ENCODE data around the gene PCDHB14. TPM values are rescaled to one million over a fixed set of nuclear protein-coding genes. Genes with fewer than 3 reads are reported as not detected.
"Not testable (repeated sequence)": the region's sequence is repeated elsewhere in the genome, so short reads cannot be mapped to it uniquely, and the experiment has no call there.

The PCDHB14 gene
- 16.5 TPM for total RNA-seq (ENCODE audit: unreplicated experiment)
- long read RNA-seq, full-length matches to known transcripts = 3 of 3 reads
- long read RNA-seq, partial matches to known transcripts = 0 of 3 reads
- long read RNA-seq, other reads (novel, unspliced or antisense) = 0 of 3 reads

GRCh38 chr5:141223112-141223783, at the start of gene PCDHB14:
Gene PCDHB14 (plus strand): TSS chr5:141223343. CDS start chr5:141223506, 163 bp downstream.
- TF ChIP-seq CTCF (IDR thresholded peaks at IDR 0.05; ENCODE audit: partially characterized antibody, unreplicated experiment) = peak; percentile 17
- H3K27ac Mint-ChIP-seq (ENCODE audit: unreplicated experiment) = peak within 1 kb of the TSS; percentile 77
- H3K4me3 Mint-ChIP-seq (ENCODE audit: unreplicated experiment) = peak within 1 kb of the TSS; percentile 76
- peaks cover 13% of the 10 kb centered on the region for H3K9me3 Mint-ChIP-seq (ENCODE audit: unreplicated experiment)
- DNase-seq = no peak
- H3K27me3 Mint-ChIP-seq (ENCODE audit: unreplicated experiment) = no peaks in the 10 kb centered on the region
- peaks cover 35% of the 10 kb centered on the region for H3K36me3 Mint-ChIP-seq (ENCODE audit: unreplicated experiment)
- H3K4me1 Mint-ChIP-seq (ENCODE audit: low read depth, unreplicated experiment) = peaks cover 2% of the 10 kb centered on the region

- Mint-ChIP-seq H3K36me3 (ENCODE audit: unreplicated experiment) (peaks cover 19% of the 10 kb centered on the region), H3K9me3 (ENCODE audit: unreplicated experiment) (peaks cover 14% of the 10 kb centered on the region)
- not testable (repeated sequence) for H3K4me3 Mint-ChIP-seq (ENCODE audit: unreplicated experiment); H3K27me3 Mint-ChIP-seq (ENCODE audit: unreplicated experiment); H3K27ac Mint-ChIP-seq (ENCODE audit: unreplicated experiment); H3K4me1 Mint-ChIP-seq (ENCODE audit: low read depth, unreplicated experiment)
- DNase-seq = peak; percentile 27
These were observed 48.6 kb upstream of the PCDHB14 start for GRCh38 chr5:141174291-141175104.

DNA sequence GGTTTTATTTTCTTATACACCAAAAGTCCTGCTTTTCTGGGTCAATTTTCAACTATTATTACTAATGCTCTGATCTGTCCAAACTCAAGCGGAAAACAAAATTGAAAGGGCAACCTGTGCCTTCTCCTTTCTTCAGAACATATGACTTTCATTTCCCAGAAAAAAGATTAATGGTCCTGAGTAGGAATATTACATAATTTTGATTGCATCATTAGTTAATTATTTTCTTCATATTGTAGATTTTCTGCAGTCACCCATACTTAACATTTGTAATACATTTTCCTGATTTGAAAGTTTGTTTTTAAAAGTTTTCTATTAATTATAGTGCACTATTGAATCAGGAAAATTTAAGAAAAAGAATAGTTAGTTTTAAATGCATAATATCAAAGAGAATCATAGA, 47.2 kb upstream of the PCDHB14 start:
- TF ChIP-seq CTCF (IDR thresholded peaks at IDR 0.05; ENCODE audit: partially characterized antibody, unreplicated experiment) = no peak
- peaks cover 14% of the 10 kb centered on the region for H3K9me3 Mint-ChIP-seq (ENCODE audit: unreplicated experiment)

DNA sequence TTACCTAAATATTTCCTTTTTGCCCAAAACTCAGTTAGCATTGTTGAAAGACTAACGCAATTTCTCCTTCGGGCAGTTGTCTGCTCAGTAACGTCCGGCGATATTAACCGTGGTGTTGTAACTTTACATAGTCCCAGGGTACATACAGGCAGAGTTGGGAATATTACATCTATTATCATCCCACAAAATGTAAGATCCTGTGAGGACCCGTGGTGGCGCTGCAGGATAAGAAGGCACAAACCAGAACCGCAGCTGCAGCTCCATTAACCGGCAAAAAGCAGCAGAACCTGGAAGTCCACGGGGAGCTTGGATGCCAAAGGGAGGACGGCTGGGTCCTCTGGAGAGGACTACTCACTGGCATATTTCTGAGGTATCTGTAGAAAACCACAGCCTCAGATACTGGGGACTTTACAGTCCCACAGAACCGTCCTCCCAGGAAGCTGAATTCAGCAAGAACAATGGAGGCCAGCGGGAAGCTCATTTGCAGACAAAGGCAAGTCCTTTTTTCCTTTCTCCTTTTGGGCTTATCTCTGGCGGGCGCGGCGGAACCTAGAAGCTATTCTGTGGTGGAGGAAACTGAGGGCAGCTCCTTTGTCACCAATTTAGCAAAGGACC, 45.5 kb upstream of the PCDHB14 start, which contains the start of gene PCDHB8:
Gene PCDHB8, plus strand, starts transcription at position 214 of the 615 bp plus-strand sequence. Its CDS starts 245 bp downstream, at position 459.
- DNase-seq = peak; percentile 41
- H3K9me3 Mint-ChIP-seq (ENCODE audit: unreplicated experiment) = peaks cover 14% of the 10 kb centered on the region
- H3K4me3 Mint-ChIP-seq (ENCODE audit: unreplicated experiment); H3K27ac Mint-ChIP-seq (ENCODE audit: unreplicated experiment); H3K27me3 Mint-ChIP-seq (ENCODE audit: unreplicated experiment); H3K4me1 Mint-ChIP-seq (ENCODE audit: low read depth, unreplicated experiment): not testable (repeated sequence)
- peak; percentile 26 for TF ChIP-seq CTCF (IDR thresholded peaks at IDR 0.05; ENCODE audit: partially characterized antibody, unreplicated experiment)
- peaks cover 28% of the 10 kb centered on the region for H3K36me3 Mint-ChIP-seq (ENCODE audit: unreplicated experiment)

More for the DNA sequence above, 47.2 kb upstream of the PCDHB14 start:
- Mint-ChIP-seq H3K27ac (ENCODE audit: unreplicated experiment) (no peak overlapping the region), H3K36me3 (ENCODE audit: unreplicated experiment) (peaks cover 25% of the 10 kb centered on the region), H3K27me3 (ENCODE audit: unreplicated experiment) (no peaks in the 10 kb centered on the region), H3K4me3 (ENCODE audit: unreplicated experiment) (no peak overlapping the region), H3K4me1 (ENCODE audit: low read depth, unreplicated experiment) (no peaks in the 10 kb centered on the region)
- DNase-seq = no peak

DNA sequence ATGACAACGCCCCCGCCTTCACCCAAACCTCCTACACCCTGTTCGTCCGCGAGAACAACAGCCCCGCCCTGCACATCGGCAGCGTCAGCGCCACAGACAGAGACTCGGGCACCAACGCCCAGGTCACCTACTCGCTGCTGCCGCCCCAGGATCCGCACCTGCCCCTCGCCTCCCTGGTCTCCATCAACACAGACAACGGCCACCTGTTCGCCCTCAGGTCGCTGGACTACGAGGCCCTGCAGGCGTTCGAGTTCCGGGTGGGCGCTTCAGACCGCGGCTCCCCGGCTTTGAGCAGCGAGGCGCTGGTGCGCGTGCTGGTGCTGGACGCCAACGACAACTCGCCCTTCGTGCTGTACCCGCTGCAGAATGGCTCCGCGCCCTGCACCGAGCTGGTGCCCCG, 43.8 kb upstream of the PCDHB14 start:
- DNase-seq; H3K4me1 Mint-ChIP-seq (ENCODE audit: low read depth, unreplicated experiment); H3K27me3 Mint-ChIP-seq (ENCODE audit: unreplicated experiment); H3K4me3 Mint-ChIP-seq (ENCODE audit: unreplicated experiment); H3K27ac Mint-ChIP-seq (ENCODE audit: unreplicated experiment): not testable (repeated sequence)
- Mint-ChIP-seq H3K36me3 (ENCODE audit: unreplicated experiment) (peaks cover 31% of the 10 kb centered on the region), H3K9me3 (ENCODE audit: unreplicated experiment) (peaks cover 18% of the 10 kb centered on the region)

DNA sequence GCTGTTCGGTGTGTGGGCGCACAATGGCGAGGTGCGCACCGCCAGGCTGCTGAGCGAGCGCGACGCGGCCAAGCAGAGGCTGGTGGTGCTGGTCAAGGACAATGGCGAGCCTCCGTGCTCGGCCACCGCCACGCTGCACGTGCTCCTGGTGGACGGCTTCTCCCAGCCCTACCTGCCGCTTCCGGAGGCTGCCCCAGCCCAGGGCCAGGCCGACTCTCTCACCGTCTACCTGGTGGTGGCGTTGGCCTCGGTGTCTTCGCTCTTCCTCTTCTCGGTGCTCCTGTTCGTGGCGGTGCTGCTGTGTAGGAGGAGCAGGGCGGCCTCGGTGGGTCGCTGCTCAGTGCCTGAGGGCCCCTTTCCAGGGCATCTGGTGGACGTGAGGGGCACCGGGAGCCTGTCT, 43.3 kb upstream of the PCDHB14 start:
- H3K9me3 Mint-ChIP-seq (ENCODE audit: unreplicated experiment) = peaks cover 20% of the 10 kb centered on the region
- H3K4me1 Mint-ChIP-seq (ENCODE audit: low read depth, unreplicated experiment); DNase-seq; H3K27ac Mint-ChIP-seq (ENCODE audit: unreplicated experiment); H3K4me3 Mint-ChIP-seq (ENCODE audit: unreplicated experiment): not testable (repeated sequence)
- H3K36me3 Mint-ChIP-seq (ENCODE audit: unreplicated experiment) = peaks cover 34% of the 10 kb centered on the region
- H3K27me3 Mint-ChIP-seq (ENCODE audit: unreplicated experiment) = peaks cover 13% of the 10 kb centered on the region

Data from glutamatergic neuron (in vitro differentiated cells).